Stimulated activated CD8-positive, alpha-beta memory T cell treated with anti-CD3 and anti-CD28 coated beads, Interleukin-7, amount 100 ng/mL, for 48 hours (primary cell): Measurements from ENCODE around the gene SVIL.
"Not testable (repeated sequence)": the region's sequence is repeated elsewhere in the genome, so short reads cannot be mapped to it uniquely, and the experiment has no call there.

ENCODE experiments used
- DNase-seq, 2 donors: peaks; one replicate each; pipeline ENCODE4 v3.0.0-alpha.2; 2020; ENCODE audit warnings: low read depth in 1 of 2; ENCODE audit errors: extremely low read depth in 1 of 2

SVIL gene

DNA sequence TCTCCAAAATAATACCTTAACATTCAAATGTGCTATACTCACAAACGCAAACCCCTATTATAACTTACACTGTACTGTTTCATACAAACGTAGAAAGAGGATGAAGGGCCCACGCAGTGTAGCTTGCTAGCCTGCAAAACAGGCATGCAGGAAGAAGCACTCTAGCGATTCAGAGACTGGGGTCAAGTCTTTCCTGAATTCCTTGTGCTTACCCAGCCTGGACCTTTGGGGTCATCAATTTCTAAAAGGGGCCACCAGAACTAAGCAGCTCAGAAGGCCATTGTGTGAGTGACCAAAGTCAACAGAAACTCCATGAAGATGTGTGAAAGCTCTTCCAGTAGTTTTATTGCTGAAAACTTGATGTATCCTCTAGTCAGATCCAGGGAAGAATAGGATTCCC lies 111.9 kb downstream of the SVIL start:
- no peak for DNase-seq

DNA sequence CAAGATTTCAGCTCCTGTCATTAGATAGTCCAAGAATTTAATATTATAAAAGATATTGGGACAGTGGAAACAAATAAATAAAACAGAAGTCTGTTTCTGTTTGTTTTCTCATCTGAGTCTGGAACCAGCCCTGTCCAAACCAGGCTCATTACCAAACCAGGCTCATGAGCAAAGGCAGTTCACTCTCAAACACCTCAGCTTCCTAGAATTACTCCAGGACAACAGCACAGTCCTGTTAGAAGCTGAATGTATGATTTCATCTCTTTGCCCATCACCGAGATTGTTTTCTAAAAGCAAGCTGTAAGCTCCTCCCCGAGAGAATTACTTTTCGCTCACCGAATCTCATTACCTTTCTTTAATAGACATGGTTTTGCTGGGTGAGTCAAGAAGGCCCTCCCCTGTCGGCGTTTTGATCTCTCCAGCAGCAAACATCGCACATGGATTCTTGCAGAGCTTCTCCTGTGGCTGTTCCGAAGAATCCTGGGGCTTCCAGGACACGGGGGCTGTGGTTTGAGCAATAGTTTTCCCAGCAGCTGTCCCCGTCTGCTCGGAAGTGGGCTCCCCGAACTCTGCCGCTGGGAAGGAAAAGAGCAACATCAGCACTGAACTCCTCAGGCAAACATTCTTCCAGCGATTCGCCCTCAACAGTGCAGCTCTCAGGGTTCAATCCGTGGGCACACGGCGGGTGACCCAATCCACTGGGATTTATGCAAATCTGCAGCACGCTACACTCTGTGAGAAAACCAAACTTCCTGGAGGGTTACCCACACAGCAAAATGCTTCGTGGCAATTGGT lies 112.5 kb downstream of the SVIL start:
- no peak for DNase-seq

DNA sequence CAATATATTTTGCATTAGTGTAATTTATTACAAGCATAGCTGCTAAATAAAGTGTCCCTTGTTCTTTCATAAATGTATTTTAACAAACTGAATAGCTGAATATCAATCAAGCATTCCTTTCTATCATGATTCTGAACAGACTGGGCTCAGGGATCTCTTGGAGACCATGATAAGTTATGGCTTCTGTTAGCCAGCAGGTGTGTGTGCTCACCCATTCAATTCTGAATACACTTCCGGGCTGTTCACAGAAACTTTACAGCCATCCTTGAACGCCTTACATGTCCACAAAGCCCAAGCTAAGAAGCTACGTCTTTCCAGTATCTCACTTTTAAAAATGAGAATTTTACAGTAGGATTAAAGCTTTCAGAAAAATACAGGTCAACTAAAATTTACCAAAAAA lies 115.1 kb downstream of the SVIL start:
- no peak for DNase-seq

DNA sequence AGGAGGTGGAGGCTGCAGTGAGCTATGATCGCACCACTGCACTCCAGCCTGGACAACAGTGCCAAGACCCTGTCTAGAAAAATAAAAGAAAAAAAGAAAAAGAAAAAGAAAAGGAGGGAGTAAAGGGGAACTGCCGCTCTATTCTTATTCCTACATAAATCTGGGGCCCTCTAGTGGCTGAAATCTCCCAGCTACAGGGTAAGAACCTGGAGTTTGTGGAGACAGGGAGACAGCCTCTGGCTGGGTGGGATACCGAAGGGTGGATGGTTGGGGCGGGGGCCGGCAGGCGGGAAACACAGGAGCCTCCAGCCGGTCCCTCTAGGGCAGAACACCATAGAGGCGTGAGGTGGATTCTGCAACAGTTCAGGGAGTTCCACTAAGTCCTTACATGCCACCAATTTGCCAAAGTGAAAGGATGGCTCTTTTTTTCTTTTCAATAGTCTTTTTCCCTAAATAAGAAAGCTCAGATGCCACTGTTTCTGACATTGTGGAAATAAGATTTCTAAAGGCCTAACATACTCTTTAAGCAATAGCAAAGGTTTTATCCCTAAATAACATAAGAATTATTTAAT lies 117.3 kb downstream of the SVIL start:
- DNase-seq = no peak

DNA sequence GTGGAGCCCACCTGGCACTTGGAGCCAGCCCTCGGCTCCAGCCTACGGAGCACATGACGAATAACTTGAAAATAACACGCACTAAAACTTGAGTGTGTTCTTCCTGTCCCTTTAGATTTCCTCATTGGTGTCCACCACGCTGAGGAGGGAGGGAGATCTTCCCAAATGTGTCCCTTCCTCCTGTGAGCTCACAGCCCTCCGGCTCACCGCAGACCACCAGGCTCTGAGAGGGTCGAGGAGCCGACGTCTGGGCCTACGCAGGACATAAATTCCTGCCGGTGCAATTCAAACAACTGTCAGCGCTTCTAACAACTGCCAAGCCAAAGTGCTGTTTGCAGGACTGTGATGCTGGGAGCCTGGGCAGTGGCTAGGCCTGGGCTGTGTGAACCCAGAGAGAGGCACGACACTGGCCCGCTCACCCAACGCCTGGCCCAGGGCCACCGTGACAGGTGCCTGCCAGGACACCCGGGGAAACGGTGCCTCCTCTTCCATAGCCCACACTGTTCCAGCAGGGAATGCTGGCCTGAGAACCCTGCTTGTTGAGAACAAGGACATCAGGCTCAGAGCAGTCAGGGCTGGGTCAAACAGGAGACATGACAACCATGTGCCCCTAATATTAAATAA lies 118.3 kb downstream of the SVIL start:
- not testable (repeated sequence) for DNase-seq

DNA sequence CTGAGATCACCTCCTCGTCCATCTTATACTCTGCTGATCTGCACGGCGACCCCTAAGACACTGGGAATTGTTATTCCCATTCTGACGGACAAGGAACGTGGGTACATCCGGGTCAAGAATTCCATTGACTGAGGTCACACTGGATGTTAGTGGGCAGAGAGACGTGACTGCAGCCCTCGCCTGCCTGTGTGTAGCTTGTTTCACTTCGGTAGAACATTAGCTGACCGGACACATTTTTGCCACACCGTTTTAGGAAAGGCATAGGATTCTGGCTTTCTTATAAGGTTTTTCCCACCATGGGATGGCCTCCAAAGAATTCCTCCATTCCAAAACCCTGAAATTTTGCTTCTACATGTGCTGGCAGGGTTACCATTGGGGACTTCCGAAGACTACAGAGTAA lies 118.9 kb downstream of the SVIL start:
- DNase-seq = not testable (repeated sequence)

DNA sequence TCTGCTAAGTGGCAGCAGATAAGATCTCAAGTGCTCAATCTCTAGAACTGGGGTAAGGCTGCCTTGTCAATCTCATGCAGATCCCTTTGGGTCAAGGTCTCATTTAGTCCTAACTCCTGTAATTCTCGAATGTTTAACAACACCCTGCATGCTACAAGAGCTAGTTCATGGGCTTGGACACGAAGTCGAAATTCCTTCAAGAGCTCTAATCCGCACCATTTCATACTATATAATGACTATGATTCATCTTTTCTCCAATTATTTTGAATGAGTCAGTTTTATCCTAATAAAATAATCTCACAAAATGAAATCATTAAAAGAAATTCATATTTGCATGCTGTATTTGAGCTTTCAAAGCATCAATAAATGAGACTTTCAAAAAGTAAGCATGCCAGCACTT lies 119.7 kb downstream of the SVIL start:
- DNase-seq = not testable (repeated sequence)

DNA sequence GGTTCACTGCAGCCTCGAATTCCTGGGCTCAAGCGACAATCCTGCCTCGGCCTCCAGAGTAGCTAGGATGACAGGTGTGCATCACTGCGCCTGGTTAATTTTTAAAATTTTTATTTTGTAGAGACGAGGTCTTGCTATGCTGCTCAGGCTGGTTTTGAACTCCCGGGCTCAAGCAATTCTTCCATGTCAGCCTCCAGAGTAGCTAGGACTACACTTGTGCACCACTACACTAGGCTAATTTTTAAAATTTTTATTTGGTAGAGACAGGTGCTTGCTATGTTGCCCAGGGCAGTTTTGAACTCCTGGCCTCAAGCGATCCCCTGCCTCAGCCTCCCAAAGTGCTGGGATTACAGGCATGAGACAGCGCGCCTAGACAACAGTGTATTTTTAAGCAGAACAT lies 120.5 kb downstream of the SVIL start:
- no peak for DNase-seq

DNA sequence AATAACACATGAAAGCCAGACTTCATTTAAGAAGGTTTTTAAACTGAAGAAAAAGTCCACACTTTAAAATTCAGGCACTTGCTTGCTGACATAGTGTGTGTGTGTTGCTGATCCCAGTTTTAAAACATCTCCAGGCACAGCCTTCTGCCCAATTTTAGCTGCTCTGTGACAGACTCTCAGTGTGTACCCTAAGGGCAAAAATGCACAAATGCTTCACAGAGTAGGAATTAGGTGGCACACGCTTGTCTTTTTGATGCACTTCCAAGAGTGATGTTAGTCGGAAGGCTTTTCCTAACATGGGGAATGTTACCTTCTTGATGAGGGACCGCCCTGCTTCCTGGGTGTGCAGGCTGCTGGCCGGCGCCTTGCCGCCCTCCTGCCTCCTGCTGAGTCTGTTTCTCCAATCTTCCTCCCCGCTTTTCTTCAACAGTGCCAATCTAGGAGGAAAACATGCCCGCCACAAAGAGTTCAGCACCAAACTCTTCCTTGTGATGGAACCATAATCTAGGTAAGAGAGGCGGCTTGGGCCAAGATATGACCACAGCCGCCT lies 122.3 kb downstream of the SVIL start:
- DNase-seq = no peak

DNA sequence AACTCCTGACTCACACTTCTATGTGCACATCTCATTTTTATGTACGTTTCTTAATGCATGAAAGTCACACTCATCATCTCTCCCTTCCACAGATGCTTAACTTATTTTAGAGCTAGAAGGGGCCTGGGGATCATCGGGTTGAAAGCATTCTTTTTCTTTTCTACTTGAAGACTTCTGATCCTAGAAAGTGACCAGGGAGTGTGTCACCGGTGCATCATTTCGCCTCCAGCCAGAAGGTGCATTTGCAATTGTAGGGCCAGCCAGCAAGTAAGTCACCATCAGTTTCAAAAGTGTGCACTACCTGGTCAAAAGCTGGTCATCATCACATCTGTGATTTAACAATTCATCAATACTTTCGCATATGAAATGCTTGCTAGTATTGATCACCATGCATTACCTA lies 123.0 kb downstream of the SVIL start:
- DNase-seq = not testable (repeated sequence)

DNA sequence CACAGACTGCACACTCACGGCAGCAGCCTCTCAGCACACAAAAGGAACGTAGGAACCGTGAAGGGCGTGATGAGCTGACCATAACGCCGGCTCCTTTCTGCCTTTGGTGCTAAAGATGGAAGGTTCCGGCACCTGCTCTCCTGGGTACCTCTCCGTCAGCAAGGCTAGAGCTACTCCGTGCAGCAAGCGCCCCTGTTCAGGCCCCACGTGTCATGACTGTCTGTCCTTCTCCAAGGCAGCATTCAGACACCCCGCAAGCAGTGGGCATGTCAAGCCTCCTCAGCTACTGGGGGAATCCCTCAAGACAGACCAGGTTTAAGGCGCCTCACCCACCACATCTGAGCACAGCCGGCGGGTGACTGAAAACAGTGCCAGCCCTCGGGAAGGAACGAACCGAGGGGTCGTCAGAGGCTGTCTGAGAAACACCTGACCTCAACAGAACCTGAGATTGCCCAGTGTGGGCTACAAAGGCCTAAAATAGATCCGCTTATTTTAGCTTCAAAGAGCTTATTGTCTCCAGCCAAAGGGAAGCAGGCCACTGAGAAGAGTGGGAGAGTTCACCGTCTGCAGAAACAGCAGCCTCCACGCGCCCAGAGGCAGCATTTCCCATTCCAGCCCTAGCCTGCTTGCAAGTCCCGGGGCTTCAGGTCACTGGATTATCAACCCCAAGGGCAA lies 124.2 kb downstream of the SVIL start:
- DNase-seq = not testable (repeated sequence)

DNA sequence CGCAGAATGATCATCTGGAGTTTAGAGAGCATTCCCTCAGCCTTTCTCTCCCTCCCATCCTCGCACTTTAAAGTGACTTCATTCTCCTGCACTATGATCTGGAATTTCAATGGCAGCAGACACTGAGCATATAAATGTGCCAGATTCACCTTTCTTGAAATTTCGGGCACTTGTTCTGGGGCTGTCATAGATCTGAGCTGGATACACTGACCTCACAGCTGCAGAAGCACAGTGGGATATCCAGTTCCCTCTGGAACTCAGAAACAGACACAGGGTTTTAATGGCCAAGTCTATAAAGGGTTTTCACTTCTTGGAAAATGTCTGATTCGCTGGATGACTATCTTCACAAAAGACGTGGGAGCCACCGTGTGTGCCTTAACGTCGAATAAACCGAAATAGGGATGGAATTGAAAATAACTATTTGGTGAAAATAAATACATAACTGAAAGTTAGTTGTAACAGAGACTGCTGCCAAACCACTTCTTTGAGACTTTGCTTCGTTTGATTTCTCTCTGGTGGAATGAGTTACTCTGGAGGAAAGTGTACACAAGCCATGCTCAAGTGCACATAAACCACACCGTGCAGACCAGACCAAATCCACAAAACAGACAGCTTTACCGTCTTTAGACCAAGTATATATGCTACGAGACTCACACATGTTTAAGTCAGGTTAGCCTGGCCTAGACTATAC lies 126.1 kb downstream of the SVIL start:
- no peak for DNase-seq

DNA sequence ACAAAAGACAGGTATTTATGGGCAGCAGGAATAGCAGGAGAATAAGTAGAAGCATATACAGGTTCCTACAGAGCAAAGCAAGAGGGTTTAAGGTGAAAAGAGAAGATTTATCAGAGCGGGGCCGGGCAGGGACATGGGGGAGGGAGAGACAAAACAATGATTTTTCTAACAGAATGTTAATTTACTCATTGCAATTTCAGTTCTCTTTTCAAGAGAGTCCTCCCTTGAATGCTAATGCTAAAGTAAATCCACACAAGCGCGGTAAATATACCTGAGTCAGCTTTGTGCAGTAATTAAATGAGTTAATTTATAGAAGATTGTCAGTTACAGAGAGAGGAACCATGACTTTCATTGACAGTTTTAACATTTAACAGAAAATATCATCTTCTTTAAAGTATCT lies 127.0 kb downstream of the SVIL start:
- DNase-seq = not testable (repeated sequence)

DNA sequence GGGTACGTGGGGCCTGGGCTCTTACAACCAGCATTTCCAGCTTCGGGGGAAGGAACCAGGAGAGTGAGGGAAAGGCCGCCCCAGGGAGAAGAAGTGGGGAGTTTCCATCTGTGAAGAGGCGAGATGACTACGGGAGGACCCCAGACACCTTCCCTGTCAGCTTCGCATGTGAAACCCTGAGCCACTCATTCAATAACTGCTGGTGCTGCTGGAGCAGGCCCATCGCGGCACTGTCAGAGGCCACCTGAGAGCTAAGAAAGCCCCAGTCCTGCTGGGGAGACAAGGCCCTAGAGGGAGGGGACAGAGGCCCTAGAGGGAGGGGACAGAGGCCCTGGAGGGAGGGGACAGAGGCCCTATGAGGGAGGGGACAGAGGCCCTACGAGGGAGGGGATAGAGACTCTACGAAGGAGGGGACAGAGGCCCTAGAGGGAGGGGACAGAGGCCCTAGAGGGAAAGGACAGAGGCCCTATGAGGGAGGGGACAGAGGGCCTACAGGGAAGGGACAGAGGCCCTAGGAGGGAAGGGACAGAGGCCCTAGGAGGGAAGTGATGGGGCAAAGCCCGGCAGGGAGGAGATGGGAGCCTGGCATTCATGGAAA lies 128.3 kb downstream of the SVIL start:
- not testable (repeated sequence) for DNase-seq

DNA sequence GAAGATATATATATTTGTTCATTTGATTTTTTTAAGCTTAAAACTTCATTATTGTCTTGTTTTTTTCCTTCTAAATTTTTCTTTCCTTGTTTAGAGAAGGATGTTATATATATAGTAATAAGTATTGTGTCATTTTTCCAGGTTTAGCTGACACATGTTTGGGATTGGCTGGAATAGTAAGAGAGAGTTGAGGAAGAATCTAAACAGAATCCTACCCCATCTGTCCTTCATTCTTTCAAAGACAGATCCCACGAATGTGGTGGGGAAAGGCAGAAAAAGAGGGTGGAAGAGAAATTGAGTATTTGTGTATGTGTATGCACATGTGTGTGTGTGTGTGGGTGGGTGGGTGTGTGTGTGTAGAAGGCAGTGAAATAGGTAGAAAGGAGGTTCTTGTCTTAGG lies 132.4 kb downstream of the SVIL start:
- no peak for DNase-seq

DNA sequence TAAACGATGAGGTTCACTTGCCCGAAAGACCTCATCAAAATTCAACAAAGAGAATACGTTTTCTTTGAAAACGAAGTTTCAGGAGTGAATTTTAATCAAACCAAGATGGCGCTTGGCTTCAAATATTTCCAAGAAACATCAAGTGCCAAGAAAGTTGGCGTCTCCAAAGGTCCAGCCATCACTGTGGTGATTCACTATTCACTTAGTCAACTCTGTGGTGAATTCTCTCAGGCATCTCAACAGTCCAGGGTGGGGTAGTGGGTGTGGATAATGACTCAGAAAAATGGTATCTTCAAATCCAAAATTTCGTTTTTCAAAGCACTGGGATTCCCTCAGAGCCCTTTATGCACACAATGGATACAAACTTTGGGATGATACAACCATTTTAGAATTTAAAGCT lies 133.1 kb downstream of the SVIL start:
- no peak for DNase-seq

DNA sequence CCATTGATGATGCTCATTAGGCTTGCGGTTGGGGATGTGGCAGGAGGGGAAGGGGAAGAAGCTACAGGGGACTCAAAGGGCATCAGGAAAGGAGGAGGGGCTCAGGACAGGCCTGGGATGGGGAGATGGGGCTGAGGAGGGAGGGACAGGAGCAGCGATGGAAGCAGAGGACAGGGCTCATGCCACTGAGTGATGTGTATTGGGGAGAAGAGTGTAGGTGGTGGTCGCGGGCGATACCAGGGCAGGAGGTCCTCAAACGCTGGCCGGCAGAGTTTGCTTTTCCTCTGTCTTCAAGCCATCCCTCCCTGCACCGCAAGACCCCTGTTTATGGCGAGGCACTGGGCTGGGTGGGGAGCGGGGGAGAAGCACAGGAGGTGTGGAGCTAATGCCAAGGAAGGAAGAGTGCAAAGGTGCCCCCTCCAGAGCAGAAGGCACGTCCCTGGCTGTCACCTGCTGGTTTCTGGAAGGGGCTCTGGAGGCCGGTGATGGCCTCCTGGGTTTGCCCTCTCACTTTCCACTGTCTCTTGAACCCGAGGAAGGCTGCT lies 134.7 kb downstream of the SVIL start:
- DNase-seq = no peak

DNA sequence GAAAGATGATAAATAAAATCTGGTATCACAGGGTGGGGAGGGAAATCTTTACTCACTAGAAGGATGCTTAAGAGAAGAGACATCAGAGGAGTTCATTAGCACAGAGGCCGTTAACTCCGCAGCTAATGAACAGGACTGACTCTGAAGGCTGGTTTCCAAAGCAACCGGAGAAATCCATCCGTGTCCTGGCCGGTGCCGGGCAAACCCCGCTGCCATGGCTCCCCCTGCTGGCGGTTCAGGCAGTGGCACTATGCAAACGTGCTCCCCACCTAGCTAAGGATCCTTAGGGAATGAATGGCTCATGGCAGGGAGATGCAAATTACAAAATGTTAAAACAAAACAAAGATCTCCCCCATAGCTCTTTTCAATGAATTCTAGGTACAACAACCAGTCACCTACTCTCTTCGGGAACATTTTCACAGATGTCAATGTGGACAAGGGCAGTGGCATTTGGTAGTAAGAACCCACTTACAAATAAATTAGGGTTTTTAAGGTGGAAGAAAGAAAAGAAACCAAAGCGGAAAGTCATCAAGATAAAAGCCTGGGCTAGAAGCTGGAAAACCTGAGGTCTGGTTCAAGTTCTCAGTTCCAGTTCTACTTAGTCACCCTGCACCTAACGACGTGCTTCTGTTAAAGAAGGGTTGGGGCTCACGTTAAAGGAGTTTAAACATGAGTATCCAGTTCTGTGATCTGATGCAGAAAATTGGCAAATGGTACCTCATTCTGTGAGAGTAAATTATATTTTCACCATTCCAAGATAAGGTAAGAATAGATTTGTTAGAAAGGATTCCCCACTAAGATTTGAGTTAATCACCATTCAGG lies 138.2 kb downstream of the SVIL start:
- peak; percentile 41 to 43 for DNase-seq

DNA sequence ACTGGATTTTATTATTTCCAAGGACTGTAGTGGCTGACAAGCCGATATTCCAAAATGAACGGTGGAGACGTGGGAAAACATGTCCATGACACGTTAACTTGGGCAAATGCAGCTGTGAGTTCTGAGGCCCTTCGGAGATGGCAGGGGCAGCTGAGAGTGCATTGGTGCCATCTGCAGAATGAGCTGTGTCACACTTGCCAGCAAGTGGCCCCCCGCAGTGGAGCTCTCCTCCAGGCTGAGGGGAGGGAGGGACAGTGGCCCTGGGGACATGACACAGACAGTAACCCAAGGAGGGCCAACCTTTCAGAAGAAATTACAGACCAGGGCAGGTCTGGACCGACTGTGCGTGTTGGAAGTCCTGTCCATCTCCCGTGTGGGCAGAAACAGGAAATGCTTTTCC lies 139.4 kb downstream of the SVIL start:
- DNase-seq = no peak
